ENCODE data around the gene CHST11. TPM values are rescaled to one million over a fixed set of nuclear protein-coding genes. Genes with fewer than 3 reads are reported as not detected.

CHST11 gene
- total RNA-seq, 1 donor from 2014 or later: 11.4 TPM

DNA sequence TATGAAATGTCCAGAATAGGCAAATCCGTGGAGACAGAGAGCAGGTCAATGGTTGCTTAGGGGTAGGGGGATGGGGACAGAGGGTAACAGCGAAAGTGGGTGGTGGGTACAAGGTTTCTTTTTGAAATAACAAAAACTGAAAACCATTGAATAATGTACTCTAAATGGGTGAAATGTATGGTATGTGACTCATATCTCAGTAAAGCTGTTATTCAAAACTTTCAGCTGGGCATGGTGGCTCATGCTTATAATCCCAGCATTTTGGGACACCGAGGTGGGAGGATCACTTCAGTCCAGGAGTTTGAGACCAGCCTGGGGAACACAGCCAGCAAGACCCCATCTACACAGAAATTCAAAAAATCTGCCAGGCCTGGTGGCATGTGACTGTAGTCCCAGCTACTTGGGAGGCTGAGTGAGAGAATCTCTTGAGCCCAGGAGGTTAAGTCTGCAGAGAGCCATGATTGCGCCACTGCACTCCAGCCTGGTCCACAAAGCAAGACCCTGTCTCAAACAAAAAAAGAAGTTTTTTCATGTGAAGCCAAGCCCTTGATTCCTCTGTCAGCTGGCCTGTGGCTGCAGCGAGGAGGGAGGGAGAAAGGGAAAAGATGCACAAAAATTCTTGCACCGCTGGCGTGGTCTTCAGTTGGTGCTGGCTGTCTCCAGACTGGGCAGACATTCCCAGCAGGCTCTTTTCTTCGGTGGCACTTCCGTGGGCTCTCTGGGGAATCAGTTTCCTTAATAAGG lies 253.1 kb downstream of the CHST11 start:
- Mint-ChIP-seq H3K9me3 (ENCODE audit: low read depth) (no peaks in the 10 kb centered on the region), H3K4me3 (ENCODE audit: low read depth) (no peak overlapping the region), H3K27me3 (peaks cover 7% of the 10 kb centered on the region), H3K4me1 (ENCODE audit: low read depth) (peaks cover 28% of the 10 kb centered on the region), H3K27ac (no peak overlapping the region), H3K36me3 (ENCODE audit: insufficient read depth) (no peaks in the 10 kb centered on the region)
- DNase-seq (ENCODE audit: low spot score, unreplicated experiment): no peak
- TF ChIP-seq, protein P1, sequence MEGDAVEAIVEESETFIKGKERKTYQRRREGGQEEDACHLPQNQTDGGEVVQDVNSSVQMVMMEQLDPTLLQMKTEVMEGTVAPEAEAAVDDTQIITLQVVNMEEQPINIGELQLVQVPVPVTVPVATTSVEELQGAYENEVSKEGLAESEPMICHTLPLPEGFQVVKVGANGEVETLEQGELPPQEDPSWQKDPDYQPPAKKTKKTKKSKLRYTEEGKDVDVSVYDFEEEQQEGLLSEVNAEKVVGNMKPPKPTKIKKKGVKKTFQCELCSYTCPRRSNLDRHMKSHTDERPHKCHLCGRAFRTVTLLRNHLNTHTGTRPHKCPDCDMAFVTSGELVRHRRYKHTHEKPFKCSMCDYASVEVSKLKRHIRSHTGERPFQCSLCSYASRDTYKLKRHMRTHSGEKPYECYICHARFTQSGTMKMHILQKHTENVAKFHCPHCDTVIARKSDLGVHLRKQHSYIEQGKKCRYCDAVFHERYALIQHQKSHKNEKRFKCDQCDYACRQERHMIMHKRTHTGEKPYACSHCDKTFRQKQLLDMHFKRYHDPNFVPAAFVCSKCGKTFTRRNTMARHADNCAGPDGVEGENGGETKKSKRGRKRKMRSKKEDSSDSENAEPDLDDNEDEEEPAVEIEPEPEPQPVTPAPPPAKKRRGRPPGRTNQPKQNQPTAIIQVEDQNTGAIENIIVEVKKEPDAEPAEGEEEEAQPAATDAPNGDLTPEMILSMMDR (IDR thresholded peaks at IDR 0.05; ENCODE audit: unreplicated experiment): no peak

GRCh38 chr12:104710940-104711689 lies 254.4 kb downstream of the CHST11 start:
- DNase-seq (ENCODE audit: low spot score, unreplicated experiment): no peak
- Mint-ChIP-seq H3K4me1 (ENCODE audit: low read depth) (peaks cover 28% of the 10 kb centered on the region), H3K27ac (no peak overlapping the region), H3K36me3 (ENCODE audit: insufficient read depth) (no peaks in the 10 kb centered on the region), H3K9me3 (ENCODE audit: low read depth) (no peaks in the 10 kb centered on the region), H3K27me3 (peaks cover 7% of the 10 kb centered on the region), H3K4me3 (ENCODE audit: low read depth) (no peak overlapping the region)
- TF ChIP-seq, protein P1 (IDR thresholded peaks at IDR 0.05; ENCODE audit: unreplicated experiment): no peak

- H3K36me3 Mint-ChIP-seq (ENCODE audit: insufficient read depth): no peaks in the 10 kb centered on the region
- H3K9me3 Mint-ChIP-seq (ENCODE audit: low read depth): no peaks in the 10 kb centered on the region
- DNase-seq (ENCODE audit: low spot score, unreplicated experiment): no peak
- H3K27me3 Mint-ChIP-seq: peaks cover 7% of the 10 kb centered on the region
- peaks cover 22% of the 10 kb centered on the region for H3K4me1 Mint-ChIP-seq (ENCODE audit: low read depth)
- TF ChIP-seq, protein P1 (IDR thresholded peaks at IDR 0.05; ENCODE audit: unreplicated experiment): no peak
- no peak overlapping the region for H3K4me3 Mint-ChIP-seq (ENCODE audit: low read depth)
- H3K27ac Mint-ChIP-seq: peak overlapping the region; percentile 10
Measured at GRCh38 chr12:104712477-104712876, 255.7 kb downstream of the CHST11 start.

GRCh38 chr12:104712968-104713367 lies 256.2 kb downstream of the CHST11 start:
- DNase-seq (ENCODE audit: low spot score, unreplicated experiment): no peak
- Mint-ChIP-seq H3K36me3 (ENCODE audit: insufficient read depth) (no peaks in the 10 kb centered on the region), H3K4me1 (ENCODE audit: low read depth) (peaks cover 21% of the 10 kb centered on the region), H3K9me3 (ENCODE audit: low read depth) (no peaks in the 10 kb centered on the region), H3K27ac (peak overlapping the region; percentile 56), H3K4me3 (ENCODE audit: low read depth) (no peak overlapping the region), H3K27me3 (peaks cover 7% of the 10 kb centered on the region)
- TF ChIP-seq, protein P1 (IDR thresholded peaks at IDR 0.05; ENCODE audit: unreplicated experiment): no peak

DNA sequence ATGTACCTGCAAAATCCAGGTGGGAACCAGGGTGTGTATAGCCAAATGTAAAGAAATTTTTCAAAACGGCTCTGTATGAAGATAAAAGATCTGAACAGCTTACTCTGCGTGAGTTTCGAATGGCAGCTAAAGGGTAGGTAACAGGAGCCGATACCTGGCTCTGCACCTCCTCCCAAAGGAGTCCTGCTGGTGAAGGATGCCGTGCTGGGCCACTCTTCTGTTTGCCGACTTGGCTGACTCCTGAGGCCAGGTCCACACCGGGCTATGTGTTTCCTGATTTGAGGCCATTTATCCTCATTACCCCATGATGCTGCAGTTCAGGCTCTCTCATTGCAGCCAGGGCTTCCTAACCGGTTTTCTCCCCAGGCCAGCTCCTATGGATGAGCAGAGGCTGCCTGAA lies 256.7 kb downstream of the CHST11 start:
- H3K4me1 Mint-ChIP-seq (ENCODE audit: low read depth): peaks cover 21% of the 10 kb centered on the region
- TF ChIP-seq, protein P1 (IDR thresholded peaks at IDR 0.05; ENCODE audit: unreplicated experiment): no peak
- DNase-seq (ENCODE audit: low spot score, unreplicated experiment): no peak
- no peaks in the 10 kb centered on the region for H3K9me3 Mint-ChIP-seq (ENCODE audit: low read depth)
- no peak overlapping the region for H3K4me3 Mint-ChIP-seq (ENCODE audit: low read depth)
- H3K27ac Mint-ChIP-seq: no peak overlapping the region
- peaks cover 7% of the 10 kb centered on the region for H3K27me3 Mint-ChIP-seq
- H3K36me3 Mint-ChIP-seq (ENCODE audit: insufficient read depth): no peaks in the 10 kb centered on the region
